AG20443 (cell line): Measurements from ENCODE around the gene GPR39.

Source experiments
- DNase-seq: peaks from one replicate; pipeline ENCODE4 v3.0.0; 2012; ENCODE audit warnings: low spot score, mixed read lengths

The GPR39 gene

DNA sequence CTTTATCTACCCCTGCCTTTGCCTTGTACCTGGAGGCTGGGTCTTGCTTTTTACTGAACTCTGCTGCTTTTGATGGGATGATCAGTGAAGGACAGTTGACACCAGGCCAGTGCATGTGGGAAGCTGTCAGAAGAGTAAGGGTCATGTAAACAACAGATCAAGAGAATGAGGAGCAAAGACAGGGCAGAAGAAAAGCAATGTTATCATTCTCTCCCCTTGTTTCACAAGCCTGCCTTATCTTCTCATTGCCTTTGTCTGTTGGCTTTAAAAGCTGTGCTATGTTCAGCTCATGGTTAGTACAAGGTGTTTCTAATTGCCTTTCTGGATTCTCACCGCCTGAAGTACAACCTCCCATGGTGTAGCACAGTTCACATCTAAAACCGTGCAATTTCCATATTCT is 225.8 kb downstream of the GPR39 start:
- no peak for DNase-seq

DNA sequence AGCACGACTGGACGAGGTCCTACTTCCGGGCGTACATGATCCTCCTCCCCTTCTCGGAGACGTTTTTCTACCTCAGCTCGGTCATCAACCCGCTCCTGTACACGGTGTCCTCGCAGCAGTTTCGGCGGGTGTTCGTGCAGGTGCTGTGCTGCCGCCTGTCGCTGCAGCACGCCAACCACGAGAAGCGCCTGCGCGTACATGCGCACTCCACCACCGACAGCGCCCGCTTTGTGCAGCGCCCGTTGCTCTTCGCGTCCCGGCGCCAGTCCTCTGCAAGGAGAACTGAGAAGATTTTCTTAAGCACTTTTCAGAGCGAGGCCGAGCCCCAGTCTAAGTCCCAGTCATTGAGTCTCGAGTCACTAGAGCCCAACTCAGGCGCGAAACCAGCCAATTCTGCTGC is 228.6 kb downstream of the GPR39 start:
- DNase-seq: no peak

DNA sequence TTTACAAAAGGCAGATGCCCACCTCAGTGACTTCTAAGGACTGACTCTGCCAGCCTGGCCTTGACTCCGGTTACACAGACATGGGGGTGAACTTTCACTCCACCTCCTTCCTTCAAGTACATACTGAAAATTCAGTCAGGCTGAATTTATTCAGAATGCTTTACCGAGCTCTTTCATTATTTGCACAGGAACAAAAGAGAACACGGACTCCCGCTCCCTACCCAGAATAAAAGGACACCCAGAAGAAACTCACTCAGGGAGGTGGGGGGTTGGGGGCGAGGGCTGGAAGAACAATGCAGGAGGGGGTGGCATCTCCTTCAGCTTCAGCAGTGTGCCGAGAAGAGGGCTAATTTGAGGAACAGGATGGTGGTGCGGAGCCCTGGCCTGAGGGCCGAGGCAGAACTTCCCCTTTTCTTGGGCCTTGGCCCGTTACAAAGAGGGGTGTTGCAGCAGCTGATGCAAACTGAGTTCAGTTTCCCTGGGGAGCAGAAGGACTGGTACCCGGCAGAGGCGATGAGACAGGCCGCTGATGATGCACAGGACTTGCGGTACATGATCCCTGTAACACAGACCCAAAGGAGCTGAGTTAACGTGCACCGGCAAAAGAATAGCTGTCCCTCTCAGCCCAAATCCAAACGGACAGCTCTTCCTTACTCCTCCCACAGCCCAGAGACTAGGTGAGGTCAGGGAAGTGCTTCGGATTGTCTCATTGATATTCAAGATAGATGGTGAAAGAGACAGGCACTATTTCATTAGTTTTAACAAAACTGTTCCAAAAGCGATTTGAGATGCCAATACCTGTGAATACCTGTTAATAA is 229.3 kb downstream of the GPR39 start:
- no peak for DNase-seq

DNA sequence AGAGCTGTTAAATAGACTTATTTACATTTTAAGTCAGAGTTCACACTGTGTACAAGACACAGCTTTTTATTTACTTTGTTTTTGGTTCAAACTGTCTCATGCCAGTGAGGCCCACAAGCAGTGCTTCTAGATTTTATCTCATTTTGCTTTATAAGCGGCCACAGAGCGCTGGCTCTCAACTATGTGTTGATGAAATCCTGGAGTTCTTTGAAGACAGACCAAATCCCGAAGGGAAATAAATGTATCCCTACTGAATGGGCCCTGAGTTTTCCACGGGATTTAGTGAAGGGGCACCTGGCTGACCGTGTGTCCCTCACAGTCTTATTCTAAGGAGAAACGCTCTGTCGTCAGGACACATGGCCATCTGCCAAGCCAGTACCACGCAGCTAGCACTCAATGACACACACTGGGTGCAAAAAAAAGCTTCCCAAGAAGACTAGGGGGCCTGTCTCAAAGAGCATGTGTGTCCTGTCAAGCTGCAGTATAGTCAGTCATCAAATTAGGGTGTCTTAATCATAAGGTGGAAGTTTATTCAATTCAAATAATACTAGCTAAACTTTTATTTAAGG is 230.0 kb downstream of the GPR39 start:
- DNase-seq: no peak

DNA sequence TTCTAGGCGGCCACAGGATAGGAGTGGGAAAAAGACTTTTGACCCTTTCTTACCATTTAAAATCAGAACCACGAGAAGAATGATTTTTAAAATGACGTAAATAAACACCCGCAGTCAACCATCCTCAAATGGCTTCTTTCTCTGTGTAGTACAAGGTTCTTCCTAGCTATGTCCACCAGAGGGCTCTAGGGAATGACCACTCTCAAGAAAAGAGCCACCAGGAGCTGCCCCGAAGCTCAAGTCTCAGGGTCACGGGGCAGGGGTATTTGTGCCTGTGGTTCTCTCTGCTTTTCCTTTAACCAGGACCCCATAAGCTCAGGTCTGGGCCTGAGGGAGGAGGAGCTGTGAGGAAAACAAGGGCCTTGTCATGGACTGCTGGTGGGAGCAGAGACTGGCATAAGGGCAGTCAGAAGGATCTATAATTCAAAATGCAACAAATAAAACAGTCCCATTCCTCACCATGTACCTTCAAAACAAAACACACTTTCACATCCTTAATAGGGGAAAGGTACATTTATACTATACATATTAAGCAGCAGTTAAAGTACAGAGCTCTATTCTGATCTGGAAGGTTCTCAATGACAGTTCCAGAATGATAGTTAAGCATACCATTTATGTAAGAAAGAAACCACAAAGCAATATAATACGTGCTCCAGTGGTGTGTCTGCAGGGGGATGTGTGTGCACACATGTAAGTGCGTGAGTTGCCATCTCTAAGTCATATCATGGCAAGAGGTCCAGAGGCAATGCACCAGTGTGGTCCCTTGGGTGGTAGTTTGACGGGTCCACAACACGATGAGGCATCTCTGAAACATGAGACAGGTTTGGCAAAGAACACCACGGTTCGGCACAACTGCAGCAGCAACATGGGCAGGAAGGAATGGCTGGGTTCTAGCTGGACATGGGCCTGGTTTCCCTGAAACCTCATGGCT is 234.8 kb downstream of the GPR39 start:
- peak; percentile 60 for DNase-seq

DNA sequence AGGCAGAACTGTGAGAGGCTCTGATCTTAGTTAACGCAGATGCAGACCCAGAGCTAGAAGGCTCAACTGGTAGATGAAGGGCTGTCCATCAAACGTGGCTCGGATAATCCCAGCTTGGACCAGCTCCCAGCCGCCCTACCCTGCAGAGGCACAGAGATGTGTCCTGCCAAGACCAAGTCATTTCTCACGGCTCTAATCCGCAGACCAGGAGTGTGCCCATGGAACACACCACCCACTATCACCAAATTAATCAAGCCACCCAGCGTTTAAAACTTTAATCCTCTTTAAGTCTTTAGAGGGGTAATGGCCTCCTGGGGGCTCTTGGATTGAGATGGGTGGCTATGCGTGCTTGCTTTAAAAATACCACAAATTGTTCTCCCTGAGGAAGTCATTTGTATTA is 235.9 kb downstream of the GPR39 start:
- no peak for DNase-seq

DNA sequence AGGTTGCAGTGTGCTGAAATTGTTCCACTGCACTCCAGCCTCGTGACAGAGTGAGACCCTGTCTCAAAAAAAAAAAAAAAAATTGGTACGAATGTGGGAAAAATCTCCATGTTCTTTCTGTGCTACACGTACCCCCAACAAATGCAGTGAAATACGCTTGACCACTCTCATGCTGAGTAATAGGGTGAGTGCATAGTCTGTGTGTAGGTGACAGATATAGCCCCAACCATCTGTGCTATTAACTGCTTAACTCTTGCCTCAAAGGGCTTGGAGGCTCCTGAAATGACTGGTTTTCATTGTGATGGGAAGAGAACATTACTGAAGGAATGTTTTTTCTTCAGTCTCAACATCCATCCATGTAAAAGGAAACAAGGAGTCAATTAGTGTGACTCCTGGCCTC is 237.7 kb downstream of the GPR39 start:
- no peak for DNase-seq

DNA sequence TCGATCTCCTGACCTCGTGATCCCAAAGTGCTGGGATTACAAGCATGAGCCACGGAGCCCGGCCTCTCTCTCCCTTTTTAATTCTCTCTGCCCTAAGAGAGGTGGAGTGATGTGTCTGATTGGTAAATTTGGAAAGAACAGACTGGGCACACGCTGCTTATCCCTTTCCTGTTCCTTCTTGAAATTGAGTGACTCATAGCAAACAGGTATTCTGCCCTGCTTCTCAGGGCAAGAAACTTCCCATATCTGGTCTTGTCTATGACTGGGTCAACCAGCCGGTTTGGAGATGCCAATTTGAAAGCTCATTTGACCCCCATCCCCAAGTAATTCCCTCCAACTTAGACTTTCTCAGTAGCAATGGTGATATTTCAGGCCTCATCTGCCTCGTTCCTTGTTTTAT is 238.4 kb downstream of the GPR39 start:
- no peak for DNase-seq

DNA sequence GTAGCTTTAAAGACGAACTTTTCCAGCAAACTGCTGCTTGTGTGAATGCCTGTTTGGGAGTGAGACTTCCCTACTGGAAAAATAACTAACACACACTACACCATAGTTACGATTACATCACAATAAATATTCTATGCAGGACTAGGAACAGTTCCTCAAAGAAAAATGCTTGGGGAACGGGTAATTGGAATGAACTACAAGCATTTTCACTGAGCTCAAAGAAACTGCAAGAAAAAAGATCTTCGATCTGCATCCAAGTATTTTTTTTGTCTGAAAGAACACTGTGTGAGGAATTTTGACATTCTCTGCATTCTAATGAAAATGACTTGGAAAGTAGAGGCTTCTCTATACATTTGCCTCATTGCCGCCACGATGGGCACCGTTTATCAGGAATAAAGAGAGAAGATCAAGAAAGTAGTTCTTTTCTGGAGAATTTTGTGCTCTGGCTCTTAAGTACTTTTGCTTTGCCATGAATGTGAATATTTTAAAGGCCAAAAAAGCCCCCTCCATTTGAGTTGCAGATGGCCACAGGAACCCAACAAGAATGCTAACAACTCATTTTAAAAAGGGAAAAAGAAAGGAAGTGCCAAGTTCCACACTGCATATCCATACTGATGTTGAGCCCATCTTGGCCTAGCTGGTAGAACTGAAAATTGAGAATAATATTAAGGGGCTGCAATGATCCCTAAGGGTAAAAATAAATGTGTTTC is 239.8 kb downstream of the GPR39 start:
- no peak for DNase-seq

DNA sequence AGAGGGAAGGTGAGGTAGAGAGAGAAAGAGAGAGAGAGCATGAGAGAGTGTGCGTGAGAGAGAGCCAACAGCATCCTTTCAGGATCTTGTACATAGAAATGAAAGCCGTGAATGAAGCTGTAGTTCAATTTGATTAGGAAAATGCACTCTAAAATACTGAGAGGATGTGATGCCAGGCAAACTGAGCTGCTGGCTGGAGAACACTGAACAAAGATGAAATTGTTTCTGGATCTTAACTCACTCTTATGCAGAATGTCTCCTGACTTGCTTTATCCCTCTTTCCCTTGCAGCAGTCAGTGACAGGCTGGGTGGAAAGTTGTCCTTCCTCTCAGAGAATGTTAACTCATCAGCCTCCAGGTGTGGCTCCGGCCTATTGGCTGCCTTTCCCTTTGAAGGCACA is 242.7 kb downstream of the GPR39 start:
- DNase-seq: no peak

DNA sequence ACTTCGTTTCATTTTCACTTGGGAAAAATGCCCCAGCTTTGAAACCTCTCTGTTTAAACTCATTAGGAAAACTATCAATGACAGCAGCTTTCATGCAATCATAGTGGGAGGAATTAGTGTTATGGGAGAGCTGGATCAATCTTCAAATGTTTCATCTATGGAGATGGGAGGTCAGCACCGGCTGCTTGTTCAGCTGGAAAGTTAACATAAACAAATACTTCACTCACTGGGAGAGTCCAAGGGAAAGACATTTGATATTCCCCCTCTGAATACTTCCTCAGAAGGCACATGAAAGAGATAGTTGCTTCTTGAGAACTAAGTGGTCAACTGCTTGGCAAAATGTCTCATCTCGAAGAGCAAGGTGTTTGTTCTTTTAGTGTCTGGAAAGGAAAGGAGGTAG is 246.1 kb downstream of the GPR39 start:
- no peak for DNase-seq

DNA sequence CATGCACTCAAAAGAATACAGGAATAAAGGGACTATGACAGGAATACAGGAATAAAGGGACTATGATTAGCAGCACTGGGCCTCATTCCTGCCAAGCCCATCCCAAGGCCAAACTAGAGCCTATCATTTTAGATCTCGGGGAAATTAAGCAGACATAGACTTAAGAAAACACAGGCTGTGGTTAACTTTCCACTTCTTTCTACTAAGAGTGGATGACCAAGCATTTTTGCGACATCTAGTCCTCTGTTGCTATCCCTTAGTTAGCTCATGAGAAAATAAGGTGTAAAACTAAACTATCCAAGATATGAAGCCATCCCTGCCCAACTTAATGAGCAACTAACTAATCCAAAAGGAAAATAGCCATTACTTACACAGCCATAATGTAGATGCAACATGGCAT is 247.5 kb downstream of the GPR39 start:
- no peak for DNase-seq

DNA sequence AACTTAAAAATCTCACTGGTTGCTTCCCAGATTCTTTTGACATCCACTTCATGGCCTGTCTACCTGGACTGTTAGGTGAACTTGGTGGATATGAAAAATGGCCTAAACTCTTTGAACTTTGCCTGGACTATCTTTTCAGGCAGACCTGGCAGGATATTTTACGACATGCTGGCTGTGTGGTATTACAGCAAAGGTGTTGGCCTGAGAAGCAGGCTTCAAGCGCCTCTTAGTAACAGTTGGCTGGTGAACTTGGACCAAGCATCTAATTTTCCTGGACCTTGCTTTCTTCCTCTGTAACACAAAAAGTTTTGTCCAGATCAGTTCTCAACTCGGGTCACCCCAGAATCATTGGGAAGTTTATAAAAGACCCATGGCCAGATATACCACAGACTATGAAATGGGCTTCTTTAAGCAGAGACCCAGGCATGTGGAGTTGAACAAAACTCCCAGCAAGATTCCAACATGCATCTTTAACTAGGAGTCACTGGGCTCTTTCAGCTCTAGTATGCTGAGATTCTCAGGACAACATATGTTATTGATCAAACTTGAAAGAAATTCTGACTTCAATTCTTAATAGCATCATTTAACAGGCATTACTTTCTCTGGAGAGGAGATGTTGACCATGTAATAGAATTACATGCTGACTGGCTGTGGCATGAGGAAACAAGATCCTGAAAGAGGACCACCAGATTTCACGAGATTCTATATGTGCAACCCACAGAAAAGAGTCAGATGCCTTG is 249.0 kb downstream of the GPR39 start:
- DNase-seq: no peak

DNA sequence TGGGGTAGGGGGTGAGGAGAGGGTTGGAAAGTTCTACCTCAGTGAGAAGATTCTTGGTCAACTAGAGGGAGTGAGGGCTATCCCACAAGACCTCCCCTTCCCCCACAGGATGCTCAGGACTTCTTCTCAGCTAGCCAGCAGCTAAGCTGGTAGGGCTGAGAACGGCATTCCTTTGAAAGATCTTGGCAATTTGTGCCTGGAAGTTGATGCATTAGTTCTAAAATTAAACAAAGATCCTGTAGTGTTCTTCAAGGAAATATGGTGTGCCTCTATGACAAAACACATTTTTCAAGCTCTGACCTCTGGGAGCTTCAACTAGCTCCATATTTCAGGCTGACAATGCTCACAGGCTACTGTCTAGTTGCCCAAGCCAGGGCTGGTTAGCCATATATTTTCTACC is 251.1 kb downstream of the GPR39 start:
- no peak for DNase-seq

DNA sequence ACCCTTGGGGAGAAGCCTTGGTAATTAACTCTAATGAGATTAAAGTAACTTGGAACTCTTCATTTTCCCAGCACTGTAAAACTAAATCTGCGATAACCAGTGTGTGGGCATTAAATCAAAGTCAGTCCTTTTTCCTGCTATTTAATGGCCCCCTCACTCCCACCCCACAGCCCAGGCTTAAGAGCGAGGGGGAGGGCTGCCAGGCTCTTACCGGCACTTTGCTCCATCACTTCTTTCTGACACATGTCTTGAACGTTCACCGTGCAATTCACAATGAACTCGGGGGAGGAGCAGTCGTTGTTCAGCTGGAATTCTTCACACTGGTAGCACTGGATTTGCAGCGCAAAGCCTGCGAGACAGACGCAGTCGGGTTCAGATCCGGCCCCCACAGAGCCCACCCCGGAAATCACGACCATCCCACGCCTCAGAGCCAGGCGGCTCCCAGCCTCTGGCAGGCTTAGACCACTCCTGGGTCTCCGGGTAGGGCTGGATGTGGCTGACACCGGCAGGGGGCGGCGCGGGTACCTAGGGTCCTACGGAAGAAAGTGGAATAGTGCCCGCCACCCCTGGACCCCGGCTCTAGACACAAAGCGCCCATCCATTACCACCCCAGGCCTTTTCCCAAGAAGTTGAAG is 251.7 kb downstream of the GPR39 start:
- no peak for DNase-seq

DNA sequence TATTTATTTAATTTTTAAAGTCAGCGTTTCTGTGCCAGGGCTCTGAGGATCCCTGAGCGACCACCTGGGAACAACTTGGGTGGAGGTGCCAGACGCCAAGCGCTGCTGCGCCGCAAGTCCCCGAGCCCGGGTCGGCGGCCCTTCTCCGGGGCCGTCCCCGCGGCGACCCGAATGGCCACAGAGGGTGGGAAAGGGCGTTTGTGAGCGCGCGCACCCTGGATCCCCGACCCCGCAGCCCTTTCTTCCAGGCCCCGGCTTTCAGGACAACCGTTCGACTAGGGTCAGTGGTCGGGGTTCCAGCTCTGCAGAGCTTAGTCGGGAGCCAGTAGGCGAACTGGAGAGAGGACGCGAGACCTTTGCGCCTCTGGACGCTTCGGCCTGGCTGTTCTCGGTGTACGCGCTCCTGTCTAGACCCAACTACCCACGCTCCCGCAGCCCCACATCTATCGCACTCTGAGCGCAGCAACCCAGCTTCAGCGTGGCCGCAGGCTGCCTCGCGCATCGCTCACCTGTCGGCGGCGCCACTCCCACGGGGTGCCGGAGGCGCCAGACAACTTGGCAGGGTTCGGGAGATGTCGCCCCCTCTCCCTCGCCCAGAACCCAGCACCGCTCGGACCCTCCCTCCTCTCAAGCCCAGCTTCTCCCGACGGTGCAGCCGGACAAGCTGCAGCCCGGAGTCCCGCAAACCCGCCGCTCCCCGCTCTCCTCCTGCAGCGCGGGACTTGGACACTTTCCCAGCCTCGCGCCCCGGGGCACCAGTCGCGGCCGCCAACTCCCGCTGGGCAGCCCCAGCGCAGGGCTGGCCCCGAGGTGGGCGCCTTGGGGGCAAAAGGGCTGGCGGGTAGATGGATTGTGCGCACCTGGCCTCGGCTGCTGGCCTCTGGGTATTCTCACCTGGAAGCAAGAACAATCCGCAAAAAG is 252.6 kb downstream of the GPR39 start:
- DNase-seq: peak; percentile 32

DNA sequence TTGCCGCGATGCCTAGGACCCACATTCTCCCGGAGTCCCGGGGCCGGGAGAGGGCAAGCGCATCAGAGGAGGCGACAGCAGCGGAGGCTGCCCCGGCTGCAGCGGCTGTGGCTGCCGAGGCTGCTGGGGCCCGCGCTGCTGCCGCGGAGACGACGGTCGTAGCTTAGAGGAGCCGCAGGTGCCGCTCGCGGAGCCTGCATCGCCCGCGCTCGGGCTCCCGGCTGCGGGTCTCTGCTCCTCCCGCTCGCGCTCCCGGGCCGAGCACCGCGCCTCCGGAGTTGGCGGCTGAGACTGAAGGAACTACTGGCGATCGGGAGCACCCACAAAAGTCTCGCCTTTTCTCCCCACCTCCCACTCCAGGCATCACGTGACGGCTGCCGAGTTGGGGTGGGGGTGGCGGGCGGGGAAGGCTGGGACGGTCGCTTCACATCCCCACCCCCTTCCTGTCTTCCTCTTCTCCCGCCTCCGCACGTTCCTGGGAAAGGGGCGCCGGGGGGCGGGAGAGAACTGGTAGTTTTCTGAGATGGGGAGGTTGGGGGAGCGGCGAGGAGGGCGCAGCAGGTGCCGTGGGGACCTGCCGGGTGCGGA is 253.4 kb downstream of the GPR39 start, which contains the start of gene LYPD1:
Gene LYPD1, minus strand, starts transcription at position 298 of the 588 bp plus-strand sequence. Its CDS starts 273 bp downstream, at position 25.
- DNase-seq: peak; percentile 53

DNA sequence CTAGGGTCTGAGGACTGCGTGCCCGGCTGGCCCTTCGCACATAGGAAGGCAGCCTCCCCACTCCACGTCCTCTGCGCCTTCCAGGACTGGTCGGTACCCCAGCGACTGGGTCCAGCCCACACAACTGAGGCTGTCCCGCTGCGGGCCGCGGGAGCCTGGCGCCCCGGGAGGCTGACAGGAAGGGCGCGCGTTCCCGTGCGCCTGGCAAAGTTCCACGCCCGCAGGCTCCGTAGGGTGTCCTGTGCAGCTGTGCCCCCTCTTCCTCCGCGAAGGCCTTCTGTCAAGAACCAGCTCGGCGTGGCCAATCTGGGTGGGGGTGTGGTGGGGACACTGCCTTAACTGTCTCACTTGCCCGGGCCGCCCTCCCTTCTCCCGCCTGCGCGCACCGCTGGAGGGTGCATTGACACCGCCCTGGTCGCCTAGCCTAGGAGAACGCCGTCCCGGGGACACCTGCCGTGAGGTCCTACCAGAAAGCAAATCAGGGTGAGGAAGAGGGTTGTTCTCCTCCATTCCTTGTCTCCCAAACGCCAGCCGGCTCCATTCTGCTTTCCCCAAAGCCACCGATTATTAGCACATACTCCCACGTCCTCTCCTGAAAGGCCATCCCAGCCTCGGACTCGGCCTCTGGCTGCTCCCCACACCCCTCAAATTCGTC is 254.0 kb downstream of the GPR39 start:
- DNase-seq: peak; percentile 25
